Neural crest cell (in vitro differentiated cells): ENCODE data around the gene EGLN2. TPM values are rescaled to one million over a fixed set of nuclear protein-coding genes. Genes with fewer than 3 reads are reported as not detected.

Experiments
- DNase-seq: peaks from one replicate; pipeline ENCODE4 v3.0.0; 2021; ENCODE audit warnings: low read depth, mixed read lengths, low spot score
- H3K27ac Mint-ChIP-seq: one replicate; pipeline ENCODE4 v1.8.0; 2021; ENCODE audit warnings: mild to moderate bottlenecking, mixed read lengths; ENCODE audit not compliant: unreplicated experiment
- H3K27me3 Mint-ChIP-seq: 2 replicates; pipeline ENCODE4 v1.8.0; 2021; ENCODE audit warnings: low read depth, mild to moderate bottlenecking, mixed read lengths
- H3K36me3 Mint-ChIP-seq: 2 replicates; pipeline ENCODE4 v1.8.0; 2021; ENCODE audit warnings: low read depth, mild to moderate bottlenecking, mixed read lengths
- H3K4me1 Mint-ChIP-seq: 2 replicates; pipeline ENCODE4 v1.8.0; 2021; ENCODE audit warnings: mixed read lengths
- H3K4me3 Mint-ChIP-seq: one replicate; pipeline ENCODE4 v1.8.0; 2021; ENCODE audit warnings: mild to moderate bottlenecking, mixed read lengths
- H3K9me3 Mint-ChIP-seq: 2 replicates; pipeline ENCODE4 v1.8.0; 2021; ENCODE audit warnings: mixed read lengths
- CTCF ChIP-seq: fragments of 200-600 bp; sonication (generic); conservative IDR thresholded peaks from 2 replicates; pipeline ENCODE4 v1.5.0; 2021; ENCODE audit warnings: antibody characterized with exemption, mild to moderate bottlenecking
- total RNA-seq: library from RNA; stranded (reverse); gene quantifications from 2 replicates; pipeline ENCODE4 v1.2.1, GENCODE V29; 2021

The EGLN2 gene
- total RNA-seq, 1 donor from 2014 or later = 113 TPM

GRCh38 chr19:40802300-40803169 is 3.5 kb downstream of the EGLN2 start:
- Mint-ChIP-seq H3K4me1 (peaks cover 71% of the 10 kb centered on the region), H3K9me3 (no peaks in the 10 kb centered on the region), H3K4me3 (peak overlapping the region; percentile 85), H3K36me3 (peaks cover 2% of the 10 kb centered on the region), H3K27me3 (peaks cover 3% of the 10 kb centered on the region), H3K27ac (peak overlapping the region; percentile 50)
- TF ChIP-seq CTCF = no peak
- no peak for DNase-seq

GRCh38 chr19:40803170-40803856 is 4.3 kb downstream of the EGLN2 start:
- H3K36me3 Mint-ChIP-seq = peaks cover 5% of the 10 kb centered on the region

DNA sequence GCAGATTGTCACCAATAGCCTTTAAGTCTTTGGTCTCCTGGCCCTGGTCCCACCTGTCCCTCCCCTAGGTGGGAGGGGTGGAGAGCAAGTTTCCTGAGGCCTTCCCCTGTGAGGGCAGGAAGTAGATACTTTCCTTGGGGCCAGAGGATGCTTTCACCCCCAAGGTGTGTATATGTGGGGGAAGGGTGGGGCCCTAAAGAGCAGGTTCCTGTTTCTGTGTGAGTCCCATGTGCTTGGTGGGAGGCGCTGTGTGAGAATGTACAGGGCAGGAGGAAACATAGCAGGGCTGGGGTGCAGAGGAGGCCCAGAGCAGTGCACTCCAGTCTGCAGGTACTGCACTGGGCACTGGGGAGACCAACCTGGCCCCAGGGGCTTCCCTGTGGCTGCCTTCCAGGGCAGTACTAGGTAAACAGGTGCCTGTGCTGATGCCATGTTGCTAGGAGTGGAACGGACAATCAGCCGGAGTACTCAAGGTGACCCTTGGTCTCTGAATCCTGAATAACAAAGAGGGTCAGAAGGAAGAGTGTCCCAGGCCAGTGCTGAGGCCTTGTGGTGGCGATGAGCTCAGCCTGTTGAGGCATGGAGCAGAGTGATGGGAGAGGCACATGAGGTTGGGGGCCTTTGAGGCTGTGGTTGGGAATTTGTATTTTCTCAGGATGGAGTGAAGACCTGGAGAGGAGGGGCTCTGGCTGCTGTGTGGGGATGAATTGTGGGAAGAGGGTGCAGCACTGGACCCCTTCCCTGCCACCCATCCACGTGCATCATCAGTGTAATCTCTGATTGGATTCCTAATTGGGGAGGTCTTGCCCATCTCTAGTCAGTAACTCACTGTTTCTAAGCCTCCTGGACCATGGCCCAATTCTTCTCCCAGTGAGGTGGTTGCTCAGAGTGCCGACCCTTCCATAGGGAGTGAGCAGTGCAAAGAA is 5.1 kb downstream of the EGLN2 start:
- Mint-ChIP-seq H3K27ac (peak overlapping the region; percentile 27), H3K36me3 (peaks cover 5% of the 10 kb centered on the region), H3K9me3 (no peaks in the 10 kb centered on the region), H3K27me3 (peaks cover 3% of the 10 kb centered on the region), H3K4me1 (peaks cover 64% of the 10 kb centered on the region), H3K4me3 (peak overlapping the region; percentile 85)
- no peak for TF ChIP-seq CTCF
- DNase-seq = no peak

More at GRCh38 chr19:40803170-40803856, 4.3 kb downstream of the EGLN2 start:
- Mint-ChIP-seq H3K9me3 (no peaks in the 10 kb centered on the region), H3K27ac (peak overlapping the region; percentile 50), H3K4me1 (peaks cover 68% of the 10 kb centered on the region), H3K4me3 (peak overlapping the region; percentile 85), H3K27me3 (peaks cover 3% of the 10 kb centered on the region)
- DNase-seq = no peak
- no peak for TF ChIP-seq CTCF

- H3K9me3 Mint-ChIP-seq = no peaks in the 10 kb centered on the region
- no peak for TF ChIP-seq CTCF
- H3K27ac Mint-ChIP-seq = peak overlapping the region; percentile 67
- no peak for DNase-seq
- peak overlapping the region; percentile 85 for H3K4me3 Mint-ChIP-seq
- H3K27me3 Mint-ChIP-seq = peaks cover 3% of the 10 kb centered on the region
- H3K4me1 Mint-ChIP-seq = peaks cover 66% of the 10 kb centered on the region
- H3K36me3 Mint-ChIP-seq = peaks cover 5% of the 10 kb centered on the region
Measured at GRCh38 chr19:40804783-40805242, 5.8 kb downstream of the EGLN2 start.
